Measurements from ENCODE around the gene FUCA2.

- TF ChIP-seq CTCF (IDR thresholded peaks at IDR 0.05; ENCODE audit: control extremely low read depth in 1 of 3, insufficient read depth in 1 of 3, low read depth in 1 of 3, low read length in 3 of 3) (no peak), POLR2AphosphoS5 (IDR thresholded peaks at IDR 0.05; ENCODE audit: low read depth, low read length) (no peak), JUN (IDR thresholded peaks at IDR 0.05; ENCODE audit: low read depth, low read length) (no peak), CHD2 (IDR thresholded peaks at IDR 0.05; ENCODE audit: low read length) (no peak), EP300 (IDR thresholded peaks at IDR 0.05; ENCODE audit: borderline replicate concordance in 1 of 2, low read depth in 2 of 2, low read length in 2 of 2) (no peak), USF2 (IDR thresholded peaks at IDR 0.05; ENCODE audit: low read length) (no peak), EZH2 (IDR thresholded peaks at IDR 0.05; ENCODE audit: low read depth, low read length, severe bottlenecking) (no peak), CEBPB (IDR thresholded peaks at IDR 0.05; ENCODE audit: low read depth, low read length) (no peak), POLR2A (IDR thresholded peaks at IDR 0.05; ENCODE audit: control extremely low read depth in 1 of 2, low read depth in 2 of 2, low read length in 2 of 2) (no peak), RAD21 (IDR thresholded peaks at IDR 0.05 in 1 of 2, conservative IDR thresholded peaks at IDR 0.05 in 1 of 2; ENCODE audit: low read depth in 2 of 2, low read length in 2 of 2) (no peak), ATF2 (IDR thresholded peaks at IDR 0.05; ENCODE audit: low read length) (no peak), SIX5 (IDR thresholded peaks at IDR 0.05; ENCODE audit: low read depth, low read length) (no peak), KDM1A (IDR thresholded peaks at IDR 0.05; ENCODE audit: borderline replicate concordance, low read length) (no peak)
Measured at GRCh38 chr6:143449082-143449713, 62.3 kb downstream of the FUCA2 start.

All from H1 (cell line).